ENCODE results near the gene TIMP4. TPM values are rescaled to one million over a fixed set of nuclear protein-coding genes. Genes with fewer than 3 reads are reported as not detected.

The TIMP4 gene
- total and polyA plus RNA-seq, 2 of the 4 experiments (the other 2 are of a cell fraction): 0.39 to 0.54 TPM

- TF ChIP-seq RAD21 (IDR thresholded peaks at IDR 0.05; ENCODE audit: low read length) (no peak), CTCF (conservative IDR thresholded peaks at IDR 0.05; ENCODE audit: low read depth, low read length) (no peak), NFE2L2 (IDR thresholded peaks at IDR 0.05; ENCODE audit: low read depth, low read length) (no peak), CHD1 (IDR thresholded peaks at IDR 0.05; ENCODE audit: low read depth, low read length) (no peak), RFX5 (IDR thresholded peaks at IDR 0.05; ENCODE audit: low read depth, low read length) (no peak), MAFK (IDR thresholded peaks at IDR 0.05; ENCODE audit: low read depth, low read length) (no peak), MAZ (IDR thresholded peaks at IDR 0.05; ENCODE audit: borderline replicate concordance, low read depth, low read length) (no peak), CEBPB (IDR thresholded peaks at IDR 0.05; ENCODE audit: low read depth, low read length) (no peak), RCOR1 (IDR thresholded peaks at IDR 0.05; ENCODE audit: insufficient replicate concordance, low read length) (no peak), MXI1 (IDR thresholded peaks at IDR 0.05; ENCODE audit: borderline replicate concordance, low read depth, low read length) (no peak)
- H3K56ac ChIP-seq (ENCODE audit: extremely low read depth, insufficient read depth, low read length): no peak overlapping the region
- no peak overlapping the region for H4K8ac ChIP-seq (ENCODE audit: low read depth in 2 of 2, low read length in 2 of 2)
- H3K23ac ChIP-seq (ENCODE audit: low read depth, low read length): no peak overlapping the region
- ChIA-PET CTCF (interaction anchor here (0.6 to 1.0 kb wide), 2 partner anchors 10 to 1393 kb away, joined by 3 to 5 read pairs; no protein-coding TSS in a partner anchor), POLR2A (ENCODE audit: unreplicated experiment) (no interaction called here)
- ATAC-seq (ENCODE audit: low read depth) (no peak), DNase-seq (no peak)
- H3K79me1 ChIP-seq (ENCODE audit: low read depth in 1 of 2, low read length in 2 of 2): no peaks in the 10 kb centered on the region
- no peak overlapping the region for H3K27ac ChIP-seq (ENCODE audit: insufficient read depth, low read length)
- H4K91ac ChIP-seq (ENCODE audit: insufficient read depth, low read depth, low read length): no peak overlapping the region
- no peak overlapping the region for H2AK9ac ChIP-seq (replicated peaks; ENCODE audit: low read depth, low read length, poor library complexity)
- no peak overlapping the region for H3K4ac ChIP-seq (ENCODE audit: low read depth, low read length)
- peaks cover 30% of the 10 kb centered on the region for H3K27me3 ChIP-seq (ENCODE audit: control insufficient read depth, insufficient read depth, low read length)
- no peak overlapping the region for H2BK120ac ChIP-seq (ENCODE audit: low read depth, low read length)
- BruUV-seq (replicated peaks): no TSS peak
- H2BK20ac ChIP-seq (ENCODE audit: low read depth, low read length): no peak overlapping the region
- no peak overlapping the region for H3K9ac ChIP-seq (ENCODE audit: low read depth, low read length)
- H3K36me3 ChIP-seq (ENCODE audit: control insufficient read depth, insufficient read depth, low read length): no peaks in the 10 kb centered on the region
- H3K14ac ChIP-seq (replicated peaks; ENCODE audit: low read depth, low read length): no peak overlapping the region
- intact Hi-C loops (cut with micrococcal nuclease) (loop anchor here (5.0 kb wide), 1 partner anchor 743 kb away; no protein-coding TSS in a partner anchor), dilution Hi-C loops (cut with HindIII; ENCODE audit: low sequenced_read_pairs, unreplicated experiment) (no loop called here), in situ Hi-C loops (cut with MboI; ENCODE audit: low sequenced_read_pairs) (loop anchor here (25.0 kb wide), 1 partner anchor 762 kb away; no protein-coding TSS in a partner anchor)
- no peak overlapping the region for H3K4me2 ChIP-seq (ENCODE audit: low read depth, low read length)
- WGBS, 2 experiments (ENCODE audit: extremely low coverage in 2 of 2, insufficient read length in 1 of 2): no CpG with 5 or more reads among the region's 1 CpG
- no peaks in the 10 kb centered on the region for H4K20me1 ChIP-seq (ENCODE audit: insufficient read depth, low read length)
- no peak overlapping the region for H3K4me3 ChIP-seq (ENCODE audit: insufficient read depth, low read depth, low read length)
- H3K9me3 ChIP-seq (ENCODE audit: control insufficient read depth, insufficient read depth, low read length): no peaks in the 10 kb centered on the region
- H2BK15ac ChIP-seq (ENCODE audit: low read depth, low read length): no peak overlapping the region
- H4K5ac ChIP-seq (ENCODE audit: low read depth, low read length): no peak overlapping the region
- H2AK5ac ChIP-seq (ENCODE audit: low read depth, low read length): no peak overlapping the region
- H2BK5ac ChIP-seq (ENCODE audit: low read depth, low read length, poor library complexity, severe bottlenecking): no peak overlapping the region
- H3K18ac ChIP-seq (ENCODE audit: low read depth, low read length): no peak overlapping the region
- H3K4me1 ChIP-seq (ENCODE audit: control insufficient read depth, insufficient read depth, low read length): no peaks in the 10 kb centered on the region
- no peak overlapping the region for H2AFZ ChIP-seq (replicated peaks; ENCODE audit: low read length, poor library complexity)
- H3K9me1 ChIP-seq (ENCODE audit: insufficient read depth, low read length): no peaks in the 10 kb centered on the region
These were observed 32.9 kb downstream of the TIMP4 start for GRCh38 chr3:12125772-12126171.
